Glutamatergic neuron (in vitro differentiated cells): Measurements from ENCODE around the gene CCDC85B. TPM values are rescaled to one million over a fixed set of nuclear protein-coding genes. Genes with fewer than 3 reads are reported as not detected.

Experiments
- DNase-seq: peaks from one replicate; pipeline ENCODE4 v3.0.0; 2022
- H3K27ac Mint-ChIP-seq: one replicate; pipeline ENCODE4 v1.8.0; 2020; ENCODE audit warnings: mild to moderate bottlenecking, mixed read lengths, inconsistent platforms; ENCODE audit not compliant: unreplicated experiment
- H3K27me3 Mint-ChIP-seq: one replicate; pipeline ENCODE4 v1.8.0; 2020; ENCODE audit warnings: mild to moderate bottlenecking, moderate library complexity, mixed read lengths, inconsistent platforms; ENCODE audit not compliant: unreplicated experiment
- H3K36me3 Mint-ChIP-seq: one replicate; pipeline ENCODE4 v1.8.0; 2020; ENCODE audit warnings: mild to moderate bottlenecking, mixed read lengths, inconsistent platforms; ENCODE audit not compliant: unreplicated experiment
- H3K4me1 Mint-ChIP-seq: one replicate; pipeline ENCODE4 v1.8.0; 2020; ENCODE audit warnings: mild to moderate bottlenecking, low read depth, mixed read lengths, inconsistent platforms; ENCODE audit not compliant: unreplicated experiment
- H3K4me3 Mint-ChIP-seq: one replicate; pipeline ENCODE4 v1.8.0; 2020; ENCODE audit warnings: mild to moderate bottlenecking, mixed read lengths, inconsistent platforms; ENCODE audit not compliant: unreplicated experiment
- H3K9me3 Mint-ChIP-seq: one replicate; pipeline ENCODE4 v1.8.0; 2020; ENCODE audit warnings: mild to moderate bottlenecking, moderate library complexity, mixed read lengths, inconsistent platforms; ENCODE audit not compliant: unreplicated experiment
- CTCF ChIP-seq: fragments of 200-600 bp; sonication (generic); IDR thresholded peaks from one replicate; pipeline ENCODE4 v1.5.0; 2021; ENCODE audit not compliant: partially characterized antibody, unreplicated experiment
- total RNA-seq: library from RNA; stranded (reverse); fragmentation: NEBNext Ultra II Directional; extraction: Animal tissue kit (Norgen Biotek cat#: 25700); gene quantifications from one replicate; pipeline ENCODE4 v1.2.1, GENCODE V29; 2021; ENCODE audit not compliant: unreplicated experiment

The CCDC85B gene
- total RNA-seq, 1 donor from 2014 or later, result 23.6 TPM

GRCh38 chr11:65855927-65856363, 34.5 kb upstream of the CCDC85B start:
- H3K4me1 Mint-ChIP-seq, result peaks cover 16% of the 10 kb centered on the region
- peak overlapping the region; percentile 89 for H3K27ac Mint-ChIP-seq
- DNase-seq, result no peak
- peaks cover 32% of the 10 kb centered on the region for H3K27me3 Mint-ChIP-seq
- no peak for TF ChIP-seq CTCF
- H3K36me3 Mint-ChIP-seq, result no peaks in the 10 kb centered on the region
- H3K4me3 Mint-ChIP-seq, result peak overlapping the region; percentile 96
- H3K9me3 Mint-ChIP-seq, result peaks cover 32% of the 10 kb centered on the region

GRCh38 chr11:65856689-65857499, 33.6 kb upstream of the CCDC85B start:
- H3K4me1 Mint-ChIP-seq, result peaks cover 16% of the 10 kb centered on the region
- DNase-seq, result peak; percentile 83
- peak overlapping the region; percentile 96 for H3K4me3 Mint-ChIP-seq
- TF ChIP-seq CTCF, result no peak
- H3K36me3 Mint-ChIP-seq, result no peaks in the 10 kb centered on the region
- peak overlapping the region; percentile 89 for H3K27ac Mint-ChIP-seq
- peaks cover 36% of the 10 kb centered on the region for H3K27me3 Mint-ChIP-seq
- H3K9me3 Mint-ChIP-seq, result peaks cover 38% of the 10 kb centered on the region

- Mint-ChIP-seq H3K4me1 (peaks cover 16% of the 10 kb centered on the region), H3K36me3 (peaks cover under 1% of the 10 kb centered on the region), H3K27ac (no peak overlapping the region), H3K27me3 (peaks cover 34% of the 10 kb centered on the region), H3K9me3 (peaks cover 35% of the 10 kb centered on the region), H3K4me3 (peak overlapping the region; percentile 96)
- DNase-seq, result no peak
- no peak for TF ChIP-seq CTCF
Observed at GRCh38 chr11:65857500-65857852, 33.0 kb upstream of the CCDC85B start.

- peaks cover 16% of the 10 kb centered on the region for H3K4me1 Mint-ChIP-seq
Observed at GRCh38 chr11:65857853-65858680, 32.4 kb upstream of the CCDC85B start, which contains the start of gene CFL1. TSS of gene CFL1 (minus strand) at chr11:65858180. CDS start at chr11:65858099, 81 bp downstream.

More at GRCh38 chr11:65857853-65858680, 32.4 kb upstream of the CCDC85B start, which contains the start of gene CFL1:
- H3K27me3 Mint-ChIP-seq, result peaks cover 36% of the 10 kb centered on the region
- peaks cover 38% of the 10 kb centered on the region for H3K9me3 Mint-ChIP-seq
- no peak for TF ChIP-seq CTCF
- H3K4me3 Mint-ChIP-seq, result peak within 1 kb of the TSS; percentile 98
- peaks cover 4% of the 10 kb centered on the region for H3K36me3 Mint-ChIP-seq
- DNase-seq, result peak; percentile 98
- peak within 1 kb of the TSS; percentile 98 for H3K27ac Mint-ChIP-seq
